GM19193 (cell line): ENCODE results near the gene MTHFR.

Experiments used
- POLR2A ChIP-seq: IDR thresholded peaks from 4 replicates; pipeline ENCODE4 v1.6.1; 2011; ENCODE audit not compliant: insufficient read depth, insufficient read length; ENCODE audit errors: extremely low read depth

Gene MTHFR

GRCh38 chr1:11780380-11781147 is 25.2 kb downstream of the MTHFR start:
- TF ChIP-seq POLR2A: no peak

GRCh38 chr1:11779715-11780379 is 25.9 kb downstream of the MTHFR start:
- no peak for TF ChIP-seq POLR2A

- TF ChIP-seq POLR2A: no peak
Measured at GRCh38 chr1:11778844-11779623, 26.7 kb downstream of the MTHFR start.

- TF ChIP-seq POLR2A: no peak
Measured at GRCh38 chr1:11778336-11778735, 27.4 kb downstream of the MTHFR start.

GRCh38 chr1:11777658-11778322 is 28.0 kb downstream of the MTHFR start:
- no peak for TF ChIP-seq POLR2A

- TF ChIP-seq POLR2A: no peak
Measured at GRCh38 chr1:11774753-11775152, 31.0 kb downstream of the MTHFR start.

GRCh38 chr1:11772458-11772857 is 33.3 kb downstream of the MTHFR start:
- no peak for TF ChIP-seq POLR2A

GRCh38 chr1:11771481-11772043 is 34.2 kb downstream of the MTHFR start:
- no peak for TF ChIP-seq POLR2A

- no peak for TF ChIP-seq POLR2A
Measured at GRCh38 chr1:11770011-11770410, 35.8 kb downstream of the MTHFR start.

- no peak for TF ChIP-seq POLR2A
Measured at GRCh38 chr1:11769274-11769673, 36.5 kb downstream of the MTHFR start.

- TF ChIP-seq POLR2A: no peak
Measured at GRCh38 chr1:11768821-11769220, 36.9 kb downstream of the MTHFR start.

- TF ChIP-seq POLR2A: no peak
Measured at GRCh38 chr1:11767922-11768704, 37.7 kb downstream of the MTHFR start.

- TF ChIP-seq POLR2A: no peak
Measured at GRCh38 chr1:11766429-11766776, 39.4 kb downstream of the MTHFR start.
